ENCODE results near the gene MROH9. TPM values are rescaled to one million over a fixed set of nuclear protein-coding genes. Genes with fewer than 3 reads are reported as not detected.

The MROH9 gene
- total and polyA plus RNA-seq, 2 of the 4 experiments (the other 2 are of a cell fraction): not detected

- Histone ChIP-seq H4K8ac (ENCODE audit: low read depth in 2 of 2, low read length in 2 of 2) (no peak overlapping the region), H3K9me1 (ENCODE audit: insufficient read depth, low read length) (no peaks in the 10 kb centered on the region), H2BK5ac (ENCODE audit: low read depth, low read length, poor library complexity, severe bottlenecking) (no peak overlapping the region), H2BK120ac (ENCODE audit: low read depth, low read length) (no peak overlapping the region), H2AK9ac (replicated peaks; ENCODE audit: low read depth, low read length, poor library complexity) (no peak overlapping the region), H4K91ac (ENCODE audit: insufficient read depth, low read depth, low read length) (no peak overlapping the region), H2AFZ (replicated peaks; ENCODE audit: low read length, poor library complexity) (no peak overlapping the region), H2BK15ac (ENCODE audit: low read depth, low read length) (no peak overlapping the region), H4K20me1 (ENCODE audit: insufficient read depth, low read length) (no peaks in the 10 kb centered on the region), H3K36me3 (ENCODE audit: control insufficient read depth, insufficient read depth, low read length) (no peaks in the 10 kb centered on the region), H3K4me1 (ENCODE audit: control insufficient read depth, insufficient read depth, low read length) (peaks cover 5% of the 10 kb centered on the region; the same call in 1 of the 2 replicates), H2BK20ac (ENCODE audit: low read depth, low read length) (no peak overlapping the region; the same call in 1 of the 2 replicates), H3K4ac (ENCODE audit: low read depth, low read length) (no peak overlapping the region), H3K27ac (ENCODE audit: insufficient read depth, low read length) (no peak overlapping the region), H3K79me1 (ENCODE audit: low read depth in 1 of 2, low read length in 2 of 2) (no peaks in the 10 kb centered on the region), H3K9ac (ENCODE audit: low read depth, low read length) (no peak overlapping the region), H3K4me3 (ENCODE audit: insufficient read depth, low read depth, low read length) (no peak overlapping the region), H3K27me3 (ENCODE audit: control insufficient read depth, insufficient read depth, low read length) (no peaks in the 10 kb centered on the region), H3K9me3 (ENCODE audit: control insufficient read depth, insufficient read depth, low read length) (no peaks in the 10 kb centered on the region), H3K23ac (ENCODE audit: low read depth, low read length) (no peak overlapping the region; the same call in 1 of the 2 replicates), H3K18ac (ENCODE audit: low read depth, low read length) (no peak overlapping the region), H3K56ac (ENCODE audit: extremely low read depth, insufficient read depth, low read length) (no peak overlapping the region), H2AK5ac (ENCODE audit: low read depth, low read length) (no peak overlapping the region), H4K5ac (ENCODE audit: low read depth, low read length) (no peak overlapping the region), H3K4me2 (ENCODE audit: low read depth, low read length) (no peak overlapping the region), H3K14ac (replicated peaks; ENCODE audit: low read depth, low read length) (no peak overlapping the region)
- DNase-seq: no peak
- no TSS peak for BruUV-seq (replicated peaks)
- ChIA-PET POLR2A (ENCODE audit: unreplicated experiment) (no interaction called here), CTCF (interaction anchor here (1.9 kb wide), 1 partner anchor 142 kb away, joined by 11 read pairs; no protein-coding TSS in a partner anchor)
- no peak for ATAC-seq (ENCODE audit: low read depth)
- intact Hi-C loops (cut with micrococcal nuclease) (loop anchor here (5.0 kb wide), 1 partner anchor 228 kb away; the partner anchor contains the start of gene FMO4), in situ Hi-C loops (cut with MboI; ENCODE audit: low sequenced_read_pairs) (loop anchor here (5.0 to 10.0 kb wide), 2 partner anchors 101 to 148 kb away; partner anchors contain the start of gene FMO2), dilution Hi-C loops (cut with HindIII; ENCODE audit: low sequenced_read_pairs, unreplicated experiment) (no loop called here)
- TF ChIP-seq SMC3 (IDR thresholded peaks at IDR 0.05; ENCODE audit: low read depth, low read length) (no peak), ELK1 (IDR thresholded peaks at IDR 0.05; ENCODE audit: borderline replicate concordance, low read depth, low read length) (no peak), CTCF (conservative IDR thresholded peaks at IDR 0.05; ENCODE audit: low read depth, low read length) (no peak), POLR2A (IDR thresholded peaks at IDR 0.05; ENCODE audit: low read depth, low read length) (no peak), RCOR1 (IDR thresholded peaks at IDR 0.05; ENCODE audit: insufficient replicate concordance, low read length) (no peak), FOS (IDR thresholded peaks at IDR 0.05; ENCODE audit: low read depth, low read length) (no peak), MAZ (IDR thresholded peaks at IDR 0.05; ENCODE audit: borderline replicate concordance, low read depth, low read length) (no peak), RFX5 (IDR thresholded peaks at IDR 0.05; ENCODE audit: low read depth, low read length) (no peak), RAD21 (IDR thresholded peaks at IDR 0.05; ENCODE audit: low read length) (no peak), MAFK (IDR thresholded peaks at IDR 0.05; ENCODE audit: low read depth, low read length) (no peak)
Measured at GRCh38 chr1:171084091-171084490, 148.8 kb downstream of the MROH9 start.

Measured in IMR-90 (cell line).